ENCODE data around the gene SLC25A39. TPM values are rescaled to one million over a fixed set of nuclear protein-coding genes. Genes with fewer than 3 reads are reported as not detected.
A peak's percentile ranks its signal among the peaks of the same experiment; 100 is the strongest.

The SLC25A39 gene
- total and polyA plus RNA-seq, 8 donors: 55.5 to 121 (median 91.8) TPM

- DNase-seq (no peak), ATAC-seq (no peak)
- Histone ChIP-seq H3K4me1 (peaks cover 0 to 18% of the 10 kb centered on the region in 2 donors), H3K4me3 (no peak overlapping the region), H3K27ac (no peak overlapping the region), H3K9me3 (no peaks in the 10 kb centered on the region), H3K27me3 (peaks cover 0 to 9% of the 10 kb centered on the region in 2 donors), H3K36me3 (no peaks in the 10 kb centered on the region)
- no peak for TF ChIP-seq CTCF (IDR thresholded peaks at IDR 0.05)
- intact Hi-C loops (cut with DNase I): no loop called here
Observed at GRCh38 chr17:44284024-44284400, 40.6 kb downstream of the SLC25A39 start.

- no peak for TF ChIP-seq CTCF (IDR thresholded peaks at IDR 0.05)
- peaks cover 0 to 22% of the 10 kb centered on the region in 2 donors for H3K4me1 ChIP-seq
- intact Hi-C loops (cut with DNase I): no loop called here
Observed at GRCh38 chr17:44283344-44284023, 41.1 kb downstream of the SLC25A39 start.

GRCh38 chr17:44282264-44282663, 42.4 kb downstream of the SLC25A39 start:
- intact Hi-C loops (cut with DNase I): no loop called here
- DNase-seq: no peak

More at GRCh38 chr17:44283344-44284023, 41.1 kb downstream of the SLC25A39 start:
- H3K9me3 ChIP-seq: no peaks in the 10 kb centered on the region
- no peak for ATAC-seq
- no peaks in the 10 kb centered on the region for H3K36me3 ChIP-seq
- no peak overlapping the region for H3K4me3 ChIP-seq
- no peak for DNase-seq
- peaks cover 0 to 4% of the 10 kb centered on the region in 2 donors for H3K27me3 ChIP-seq
- H3K27ac ChIP-seq: no peak overlapping the region

GRCh38 chr17:44281570-44281969, 43.1 kb downstream of the SLC25A39 start:
- H3K4me3 ChIP-seq: no peak overlapping the region
- no peaks in the 10 kb centered on the region for H3K27me3 ChIP-seq
- DNase-seq (peak in 1 of 4 donors; percentile 22), ATAC-seq (no peak)
- no peaks in the 10 kb centered on the region for H3K9me3 ChIP-seq
- no peaks in the 10 kb centered on the region for H3K36me3 ChIP-seq
- intact Hi-C loops (cut with DNase I): no loop called here
- peaks cover 0 to 22% of the 10 kb centered on the region in 2 donors for H3K4me1 ChIP-seq
- TF ChIP-seq CTCF (IDR thresholded peaks at IDR 0.05): no peak
- H3K27ac ChIP-seq: no peak overlapping the region

More at GRCh38 chr17:44282264-44282663, 42.4 kb downstream of the SLC25A39 start:
- Histone ChIP-seq H3K36me3 (no peaks in the 10 kb centered on the region), H3K27ac (no peak overlapping the region), H3K4me3 (no peak overlapping the region), H3K27me3 (no peaks in the 10 kb centered on the region), H3K9me3 (no peaks in the 10 kb centered on the region), H3K4me1 (peaks cover 0 to 22% of the 10 kb centered on the region in 2 donors)
- no peak for ATAC-seq
- no peak for TF ChIP-seq CTCF (IDR thresholded peaks at IDR 0.05)

GRCh38 chr17:44280392-44280937, 44.2 kb downstream of the SLC25A39 start:
- ATAC-seq: peak; percentile 29
- TF ChIP-seq CTCF (IDR thresholded peaks at IDR 0.05): no peak
- intact Hi-C loops (cut with DNase I): no loop called here

More at GRCh38 chr17:44280392-44280937, 44.2 kb downstream of the SLC25A39 start:
- Histone ChIP-seq H3K27me3 (no peaks in the 10 kb centered on the region), H3K36me3 (no peaks in the 10 kb centered on the region), H3K4me1 (peaks cover 0 to 22% of the 10 kb centered on the region in 2 donors), H3K27ac (peak overlapping the region; percentile 76 to 78), H3K4me3 (no peak overlapping the region), H3K9me3 (no peaks in the 10 kb centered on the region)
- peak in 1 of 4 donors; percentile 48 for DNase-seq

Data from left lung (tissue), 10 donors.